ENCODE data around the gene WNT4. TPM values are rescaled to one million over a fixed set of nuclear protein-coding genes. Genes with fewer than 3 reads are reported as not detected.

Gene WNT4
- total RNA-seq, 1 experiment from 2014 or later, result 0.70 TPM

GRCh38 chr1:22176258-22176657 is 33.4 kb upstream of the WNT4 start:
- Mint-ChIP-seq H3K36me3 (no peaks in the 10 kb centered on the region), H3K27me3 (ENCODE audit: low read depth) (no peaks in the 10 kb centered on the region; the same call in 1 of the 2 replicates), H3K4me1 (no peaks in the 10 kb centered on the region), H3K27ac (no peak overlapping the region), H3K9me3 (peaks cover 8% of the 10 kb centered on the region; the same call in 1 of the 2 replicates), H3K4me3 (no peak overlapping the region)
- no peak for TF ChIP-seq SMAD4 (CRISPR knock-in tag; IDR thresholded peaks at IDR 0.05)
- no peak for TF ChIP-seq EMX1 (CRISPR knock-in tag; IDR thresholded peaks at IDR 0.05)
- no peak for TF ChIP-seq JUN (CRISPR knock-in tag; IDR thresholded peaks at IDR 0.05)
- no peak for TF ChIP-seq AR (CRISPR knock-in tag; IDR thresholded peaks at IDR 0.05)
- TF ChIP-seq, protein P1, sequence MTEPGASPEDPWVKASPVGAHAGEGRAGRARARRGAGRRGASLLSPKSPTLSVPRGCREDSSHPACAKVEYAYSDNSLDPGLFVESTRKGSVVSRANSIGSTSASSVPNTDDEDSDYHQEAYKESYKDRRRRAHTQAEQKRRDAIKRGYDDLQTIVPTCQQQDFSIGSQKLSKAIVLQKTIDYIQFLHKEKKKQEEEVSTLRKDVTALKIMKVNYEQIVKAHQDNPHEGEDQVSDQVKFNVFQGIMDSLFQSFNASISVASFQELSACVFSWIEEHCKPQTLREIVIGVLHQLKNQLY (CRISPR knock-in tag; IDR thresholded peaks at IDR 0.05), result no peak
- no peak for TF ChIP-seq CDX4 (CRISPR knock-in tag; IDR thresholded peaks at IDR 0.05; ENCODE audit: borderline replicate concordance)
- TF ChIP-seq FOXK1 (CRISPR knock-in tag; IDR thresholded peaks at IDR 0.05), result no peak
- no peak for TF ChIP-seq AFF4 (CRISPR knock-in tag; IDR thresholded peaks at IDR 0.05; ENCODE audit: borderline replicate concordance)
- TF ChIP-seq TP53 (CRISPR knock-in tag; IDR thresholded peaks at IDR 0.05), result no peak
- no peak for TF ChIP-seq ATF6 (CRISPR knock-in tag; IDR thresholded peaks at IDR 0.05)
- TF ChIP-seq MYBL2 (CRISPR knock-in tag; IDR thresholded peaks at IDR 0.05), result no peak
- no peak for TF ChIP-seq ZNF532 (CRISPR knock-in tag; IDR thresholded peaks at IDR 0.05; ENCODE audit: borderline replicate concordance)
- no peak for TF ChIP-seq ZNF219 (CRISPR knock-in tag; IDR thresholded peaks at IDR 0.05; ENCODE audit: borderline replicate concordance)
- no peak for TF ChIP-seq ZNF671 (CRISPR knock-in tag; IDR thresholded peaks at IDR 0.05)
- no peak for TF ChIP-seq ZNF396 (CRISPR knock-in tag; IDR thresholded peaks at IDR 0.05; ENCODE audit: borderline replicate concordance)
- no peak for TF ChIP-seq ZMAT4 (CRISPR knock-in tag; IDR thresholded peaks at IDR 0.05)
- DNase-seq (ENCODE audit: low spot score) (no peak), ATAC-seq (no peak)
- ChIA-PET POLR2A (no interaction called here), CTCF (no interaction called here)

Data from WTC11 (cell line).